ENCODE results near the gene SMIM17.
A peak's percentile ranks its signal among the peaks of the same experiment; 100 is the strongest.
"Not testable (repeated sequence)": the region's sequence is repeated elsewhere in the genome, so short reads cannot be mapped to it uniquely, and the experiment has no call there.

The SMIM17 gene

DNA sequence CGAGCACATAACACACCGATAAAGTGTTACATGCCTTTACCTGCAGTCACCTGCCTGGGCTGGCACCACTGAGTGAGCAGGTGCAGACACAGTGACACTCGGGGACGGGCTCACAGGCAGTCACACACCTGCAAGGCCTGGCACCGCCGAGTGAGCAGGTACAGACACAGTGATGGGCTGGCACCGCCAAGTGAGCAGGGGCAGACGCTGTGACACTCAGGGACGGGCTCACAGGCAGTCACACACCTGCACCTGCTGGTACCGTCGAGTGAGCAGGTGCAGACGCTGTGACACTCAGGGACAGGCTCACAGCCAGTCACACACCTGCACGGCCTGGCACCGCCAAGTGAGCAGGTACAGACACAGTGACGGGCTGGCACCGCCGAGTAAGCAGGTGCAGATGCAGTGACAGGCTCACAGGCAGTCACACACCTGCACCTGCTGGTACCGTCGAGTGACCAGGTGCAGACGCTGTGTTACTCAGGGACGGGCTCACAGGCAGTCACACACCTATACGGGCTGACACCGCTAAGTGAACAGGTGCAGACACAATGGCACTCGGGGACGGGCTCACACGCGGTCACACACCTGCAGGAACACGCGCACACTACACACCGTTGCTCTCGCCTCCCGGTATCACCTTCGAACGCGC, 28.1 kb downstream of the SMIM17 start:
- H3K27ac ChIP-seq (ENCODE audit: low read depth in 2 of 2, low read length in 2 of 2): no peak overlapping the region
- H3K4me3 ChIP-seq (ENCODE audit: low read length in 2 of 2): peak overlapping the region; percentile 83 to 84
- no peaks in the 10 kb centered on the region for H3K36me3 ChIP-seq (ENCODE audit: control insufficient read depth in 2 of 2, insufficient read depth in 2 of 2, low read length in 2 of 2)
- peaks cover 5 to 6% of the 10 kb centered on the region in 2 donors for H3K9me3 ChIP-seq (ENCODE audit: control insufficient read depth in 2 of 2, low read length in 2 of 2)
- H3K27me3 ChIP-seq (ENCODE audit: control insufficient read depth in 2 of 2, insufficient read depth in 2 of 2, low read length in 2 of 2): no peaks in the 10 kb centered on the region
- peak overlapping the region; percentile 60 to 67 for H3K9ac ChIP-seq (ENCODE audit: low read depth in 1 of 2, low read length in 2 of 2)
- H3K4me1 ChIP-seq (ENCODE audit: control insufficient read depth in 2 of 2, insufficient read depth in 2 of 2, low read length in 2 of 2): peaks cover 3 to 5% of the 10 kb centered on the region in 2 donors

DNA sequence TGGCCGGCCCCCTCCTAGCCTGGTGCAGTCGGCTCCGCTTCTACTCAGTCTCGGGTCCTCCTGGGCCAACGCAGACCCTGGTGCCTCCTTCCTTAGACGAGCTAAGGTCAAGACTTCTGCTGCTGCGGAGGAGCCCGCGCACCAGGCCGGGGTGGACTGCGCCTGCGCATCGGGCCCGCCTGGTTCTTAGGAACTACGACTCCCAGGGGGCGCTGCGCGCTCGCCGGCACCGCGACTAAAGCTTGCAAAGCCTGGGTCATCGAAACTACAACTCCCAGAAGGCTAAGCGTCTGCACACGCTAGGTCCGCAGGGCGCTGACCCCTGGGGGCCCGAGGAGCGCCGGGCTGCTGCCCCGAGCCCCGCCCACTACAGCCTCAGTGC, 28.6 kb downstream of the SMIM17 start, which contains the start of gene ZNF835:
TSS of gene ZNF835 (minus strand) at position 145 of the 382 bp plus-strand sequence. CDS start 6,559 bp downstream, outside the sequence.
- peaks cover 5 to 6% of the 10 kb centered on the region in 2 donors for H3K9me3 ChIP-seq (ENCODE audit: control insufficient read depth in 2 of 2, low read length in 2 of 2)
- no peak within 1 kb of the TSS for H3K27ac ChIP-seq (ENCODE audit: low read depth in 2 of 2, low read length in 2 of 2)
- H3K36me3 ChIP-seq (ENCODE audit: control insufficient read depth in 2 of 2, insufficient read depth in 2 of 2, low read length in 2 of 2): no peaks in the 10 kb centered on the region
- H3K4me3 ChIP-seq (ENCODE audit: low read length in 2 of 2): peak within 1 kb of the TSS; percentile 83 to 84
- H3K4me1 ChIP-seq (ENCODE audit: control insufficient read depth in 2 of 2, insufficient read depth in 2 of 2, low read length in 2 of 2): peaks cover 3 to 5% of the 10 kb centered on the region in 2 donors
- H3K9ac ChIP-seq (ENCODE audit: low read depth in 1 of 2, low read length in 2 of 2): peak within 1 kb of the TSS; percentile 60 to 67
- H3K27me3 ChIP-seq (ENCODE audit: control insufficient read depth in 2 of 2, insufficient read depth in 2 of 2, low read length in 2 of 2): no peaks in the 10 kb centered on the region

DNA sequence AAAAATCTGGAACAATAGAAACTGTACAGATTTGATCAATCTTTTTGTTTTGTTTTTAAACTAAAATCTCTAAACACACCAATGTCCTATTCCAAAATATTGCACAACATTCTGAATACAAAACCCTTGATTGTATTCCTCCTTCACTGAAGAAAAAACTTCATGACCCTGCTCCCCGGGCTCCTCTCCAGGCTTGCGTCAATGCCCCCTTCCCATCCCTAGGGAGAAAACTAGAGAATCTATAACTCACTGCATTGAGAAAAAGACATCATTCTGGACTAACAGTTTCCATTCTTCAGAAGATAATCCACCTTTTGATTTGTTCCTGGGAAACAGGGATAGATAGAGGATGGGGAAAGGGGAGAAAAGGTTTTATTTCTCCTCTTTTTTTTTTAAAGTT, 29.7 kb downstream of the SMIM17 start:
- not testable (repeated sequence) for H3K9me3 ChIP-seq (ENCODE audit: control insufficient read depth in 2 of 2, low read length in 2 of 2); H3K9ac ChIP-seq (ENCODE audit: low read depth in 1 of 2, low read length in 2 of 2); H3K27ac ChIP-seq (ENCODE audit: low read depth in 2 of 2, low read length in 2 of 2); H3K36me3 ChIP-seq (ENCODE audit: control insufficient read depth in 2 of 2, insufficient read depth in 2 of 2, low read length in 2 of 2); H3K27me3 ChIP-seq (ENCODE audit: control insufficient read depth in 2 of 2, insufficient read depth in 2 of 2, low read length in 2 of 2); H3K4me1 ChIP-seq (ENCODE audit: control insufficient read depth in 2 of 2, insufficient read depth in 2 of 2, low read length in 2 of 2); H3K4me3 ChIP-seq (ENCODE audit: low read length in 2 of 2)

DNA sequence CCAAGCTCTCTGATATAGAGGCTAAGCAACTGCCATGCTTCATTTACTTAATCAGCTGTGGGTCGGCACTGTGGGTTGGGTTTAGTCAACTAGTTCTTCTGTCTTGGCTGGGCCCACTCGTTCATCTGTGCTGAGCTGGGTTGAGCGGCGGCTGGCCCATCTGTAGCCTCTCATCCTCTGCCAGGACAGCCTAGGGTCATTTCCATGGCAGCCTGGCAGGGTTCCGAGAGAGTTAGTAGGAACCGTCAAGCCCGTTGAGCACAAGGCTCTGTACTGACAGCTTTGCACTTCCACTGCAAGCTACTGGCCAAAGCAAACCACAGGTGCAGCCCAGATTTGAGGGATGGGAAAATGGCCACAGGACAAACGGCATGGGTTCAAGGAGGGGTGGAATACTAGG, 35.2 kb downstream of the SMIM17 start:
- no peaks in the 10 kb centered on the region for H3K4me1 ChIP-seq (ENCODE audit: control insufficient read depth in 2 of 2, insufficient read depth in 2 of 2, low read length in 2 of 2)
- H3K9ac ChIP-seq (ENCODE audit: low read depth in 1 of 2, low read length in 2 of 2): no peak overlapping the region
- H3K27ac ChIP-seq (ENCODE audit: low read depth in 2 of 2, low read length in 2 of 2): no peak overlapping the region
- H3K9me3 ChIP-seq (ENCODE audit: control insufficient read depth in 2 of 2, low read length in 2 of 2): peaks cover 0 to 5% of the 10 kb centered on the region in 2 donors
- no peaks in the 10 kb centered on the region for H3K27me3 ChIP-seq (ENCODE audit: control insufficient read depth in 2 of 2, insufficient read depth in 2 of 2, low read length in 2 of 2)
- H3K4me3 ChIP-seq (ENCODE audit: low read length in 2 of 2): no peak overlapping the region
- H3K36me3 ChIP-seq (ENCODE audit: control insufficient read depth in 2 of 2, insufficient read depth in 2 of 2, low read length in 2 of 2): no peaks in the 10 kb centered on the region

DNA sequence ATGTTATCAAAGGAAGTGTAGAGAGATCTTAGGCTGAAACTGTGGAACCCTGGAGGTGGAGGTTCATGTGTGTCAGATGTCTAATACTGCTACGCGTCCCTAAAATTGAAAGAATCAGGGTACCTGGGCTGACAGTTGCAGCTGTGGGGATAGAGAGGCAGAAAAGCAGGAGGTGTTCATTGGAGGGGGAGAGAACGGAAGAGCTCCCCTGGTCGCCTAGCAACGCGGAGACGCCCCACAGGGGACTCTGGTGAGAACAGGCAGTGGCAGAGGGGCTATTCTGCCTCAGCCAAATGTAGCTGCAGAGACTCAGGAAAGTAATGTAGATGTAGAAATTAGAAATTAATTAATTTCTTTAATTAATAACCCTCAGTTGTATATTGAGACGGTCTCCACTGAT, 38.7 kb downstream of the SMIM17 start:
- Histone ChIP-seq H3K4me3 (ENCODE audit: low read length in 2 of 2) (no peak overlapping the region), H3K9me3 (ENCODE audit: control insufficient read depth in 2 of 2, low read length in 2 of 2) (peaks cover 0 to 5% of the 10 kb centered on the region in 2 donors), H3K4me1 (ENCODE audit: control insufficient read depth in 2 of 2, insufficient read depth in 2 of 2, low read length in 2 of 2) (no peaks in the 10 kb centered on the region), H3K36me3 (ENCODE audit: control insufficient read depth in 2 of 2, insufficient read depth in 2 of 2, low read length in 2 of 2) (no peaks in the 10 kb centered on the region), H3K27me3 (ENCODE audit: control insufficient read depth in 2 of 2, insufficient read depth in 2 of 2, low read length in 2 of 2) (no peaks in the 10 kb centered on the region), H3K9ac (ENCODE audit: low read depth in 1 of 2, low read length in 2 of 2) (no peak overlapping the region), H3K27ac (ENCODE audit: low read depth in 2 of 2, low read length in 2 of 2) (no peak overlapping the region)

DNA sequence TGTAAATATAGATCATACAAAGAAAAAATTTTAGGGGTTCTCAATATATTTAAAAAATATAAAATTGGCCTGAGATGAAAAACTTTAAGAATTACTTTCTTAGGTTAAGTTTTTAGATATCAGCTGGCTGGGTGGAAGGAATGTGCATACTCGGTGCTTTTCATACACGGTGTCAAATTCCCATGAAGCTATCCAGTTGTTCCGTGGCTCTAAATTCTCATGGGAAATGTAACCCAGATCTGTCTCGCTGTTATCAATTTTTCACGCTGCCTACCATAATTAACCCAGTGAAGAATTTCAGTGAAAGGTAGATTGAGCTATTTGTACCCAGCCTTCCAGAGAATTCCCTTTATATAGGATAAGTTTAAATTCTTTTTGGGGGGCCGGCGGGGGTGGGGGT, 40.2 kb downstream of the SMIM17 start:
- no peaks in the 10 kb centered on the region for H3K36me3 ChIP-seq (ENCODE audit: control insufficient read depth in 2 of 2, insufficient read depth in 2 of 2, low read length in 2 of 2)
- no peaks in the 10 kb centered on the region for H3K27me3 ChIP-seq (ENCODE audit: control insufficient read depth in 2 of 2, insufficient read depth in 2 of 2, low read length in 2 of 2)
- no peak overlapping the region for H3K27ac ChIP-seq (ENCODE audit: low read depth in 2 of 2, low read length in 2 of 2)
- peaks cover 0 to 2% of the 10 kb centered on the region in 2 donors for H3K9me3 ChIP-seq (ENCODE audit: control insufficient read depth in 2 of 2, low read length in 2 of 2)
- H3K4me3 ChIP-seq (ENCODE audit: low read length in 2 of 2): no peak overlapping the region
- H3K9ac ChIP-seq (ENCODE audit: low read depth in 1 of 2, low read length in 2 of 2): no peak overlapping the region
- H3K4me1 ChIP-seq (ENCODE audit: control insufficient read depth in 2 of 2, insufficient read depth in 2 of 2, low read length in 2 of 2): no peaks in the 10 kb centered on the region

DNA sequence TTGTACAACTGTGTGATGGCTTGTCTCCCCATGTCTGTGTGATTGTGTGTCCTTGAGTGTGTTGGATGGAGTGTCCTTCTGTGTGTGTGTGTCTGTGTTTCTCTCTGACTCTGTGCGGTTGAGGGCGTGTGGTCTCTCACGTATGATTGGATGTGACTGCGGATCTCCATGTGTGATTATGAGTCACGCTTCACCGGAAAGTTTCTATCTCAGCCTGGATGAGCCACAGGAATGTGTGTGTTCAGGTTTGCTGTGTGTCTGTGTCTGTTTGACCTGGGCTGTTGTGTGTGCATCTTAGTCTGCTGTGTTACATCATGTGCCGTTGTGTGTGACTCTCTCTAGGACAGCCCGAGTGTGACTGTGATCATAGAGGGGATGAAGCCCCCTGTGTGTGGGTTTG, 44.1 kb downstream of the SMIM17 start:
- Histone ChIP-seq H3K4me1 (ENCODE audit: control insufficient read depth in 2 of 2, insufficient read depth in 2 of 2, low read length in 2 of 2) (no peaks in the 10 kb centered on the region), H3K9me3 (ENCODE audit: control insufficient read depth in 2 of 2, low read length in 2 of 2) (peaks cover 0 to 4% of the 10 kb centered on the region in 2 donors), H3K27me3 (ENCODE audit: control insufficient read depth in 2 of 2, insufficient read depth in 2 of 2, low read length in 2 of 2) (no peaks in the 10 kb centered on the region), H3K9ac (ENCODE audit: low read depth in 1 of 2, low read length in 2 of 2) (no peak overlapping the region), H3K4me3 (ENCODE audit: low read length in 2 of 2) (no peak overlapping the region), H3K27ac (ENCODE audit: low read depth in 2 of 2, low read length in 2 of 2) (no peak overlapping the region), H3K36me3 (ENCODE audit: control insufficient read depth in 2 of 2, insufficient read depth in 2 of 2, low read length in 2 of 2) (no peaks in the 10 kb centered on the region)

DNA sequence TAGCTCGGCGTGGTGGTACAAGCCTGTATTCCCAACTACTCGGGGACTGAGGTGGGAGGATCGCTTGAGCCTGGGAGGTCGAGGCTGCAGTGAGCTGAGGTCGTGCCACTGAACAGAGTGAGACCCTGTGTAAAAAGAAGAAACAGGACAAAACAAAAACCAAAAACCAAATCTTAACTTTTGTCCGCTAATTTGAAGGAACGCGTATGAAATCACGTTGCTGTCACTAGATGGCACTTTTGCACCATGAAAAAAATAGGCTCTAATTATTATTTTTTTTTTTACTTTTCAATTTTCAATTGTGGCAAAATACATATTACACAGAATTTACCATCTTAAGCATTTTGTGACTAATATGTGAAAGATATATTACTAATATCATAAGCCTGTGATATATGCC, 46.2 kb downstream of the SMIM17 start:
- no peaks in the 10 kb centered on the region for H3K4me1 ChIP-seq (ENCODE audit: control insufficient read depth in 2 of 2, insufficient read depth in 2 of 2, low read length in 2 of 2)

DNA sequence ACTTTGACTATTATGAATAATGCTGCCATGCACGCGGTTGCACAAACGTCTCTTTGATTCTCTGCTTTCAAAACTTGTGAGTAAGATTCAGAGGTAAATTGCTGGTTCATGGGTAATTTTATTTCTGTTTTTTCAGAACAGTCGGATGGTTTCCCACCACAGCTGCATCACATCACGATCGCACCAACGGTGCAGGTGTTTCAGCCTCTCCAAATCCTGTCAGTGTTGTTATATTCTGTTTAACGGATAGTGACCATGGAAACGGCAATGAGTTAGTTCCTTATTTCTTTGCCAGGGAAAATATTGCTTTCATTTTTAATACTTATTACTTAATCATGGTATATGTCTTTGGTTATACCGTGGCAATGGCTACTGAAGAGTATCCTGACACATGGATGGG, 47.7 kb downstream of the SMIM17 start:
- Histone ChIP-seq H3K36me3 (ENCODE audit: control insufficient read depth in 2 of 2, insufficient read depth in 2 of 2, low read length in 2 of 2) (no peaks in the 10 kb centered on the region), H3K4me3 (ENCODE audit: low read length in 2 of 2) (no peak overlapping the region), H3K9ac (ENCODE audit: low read depth in 1 of 2, low read length in 2 of 2) (no peak overlapping the region), H3K4me1 (ENCODE audit: control insufficient read depth in 2 of 2, insufficient read depth in 2 of 2, low read length in 2 of 2) (no peaks in the 10 kb centered on the region), H3K27ac (ENCODE audit: low read depth in 2 of 2, low read length in 2 of 2) (no peak overlapping the region), H3K9me3 (ENCODE audit: control insufficient read depth in 2 of 2, low read length in 2 of 2) (peaks cover 2 to 4% of the 10 kb centered on the region in 2 donors), H3K27me3 (ENCODE audit: control insufficient read depth in 2 of 2, insufficient read depth in 2 of 2, low read length in 2 of 2) (no peaks in the 10 kb centered on the region)

More for the DNA sequence above, 46.2 kb downstream of the SMIM17 start:
- no peak overlapping the region for H3K9ac ChIP-seq (ENCODE audit: low read depth in 1 of 2, low read length in 2 of 2)
- no peaks in the 10 kb centered on the region for H3K27me3 ChIP-seq (ENCODE audit: control insufficient read depth in 2 of 2, insufficient read depth in 2 of 2, low read length in 2 of 2)
- H3K4me3 ChIP-seq (ENCODE audit: low read length in 2 of 2): no peak overlapping the region
- peaks cover 2 to 4% of the 10 kb centered on the region in 2 donors for H3K9me3 ChIP-seq (ENCODE audit: control insufficient read depth in 2 of 2, low read length in 2 of 2)
- H3K36me3 ChIP-seq (ENCODE audit: control insufficient read depth in 2 of 2, insufficient read depth in 2 of 2, low read length in 2 of 2): no peaks in the 10 kb centered on the region
- no peak overlapping the region for H3K27ac ChIP-seq (ENCODE audit: low read depth in 2 of 2, low read length in 2 of 2)

DNA sequence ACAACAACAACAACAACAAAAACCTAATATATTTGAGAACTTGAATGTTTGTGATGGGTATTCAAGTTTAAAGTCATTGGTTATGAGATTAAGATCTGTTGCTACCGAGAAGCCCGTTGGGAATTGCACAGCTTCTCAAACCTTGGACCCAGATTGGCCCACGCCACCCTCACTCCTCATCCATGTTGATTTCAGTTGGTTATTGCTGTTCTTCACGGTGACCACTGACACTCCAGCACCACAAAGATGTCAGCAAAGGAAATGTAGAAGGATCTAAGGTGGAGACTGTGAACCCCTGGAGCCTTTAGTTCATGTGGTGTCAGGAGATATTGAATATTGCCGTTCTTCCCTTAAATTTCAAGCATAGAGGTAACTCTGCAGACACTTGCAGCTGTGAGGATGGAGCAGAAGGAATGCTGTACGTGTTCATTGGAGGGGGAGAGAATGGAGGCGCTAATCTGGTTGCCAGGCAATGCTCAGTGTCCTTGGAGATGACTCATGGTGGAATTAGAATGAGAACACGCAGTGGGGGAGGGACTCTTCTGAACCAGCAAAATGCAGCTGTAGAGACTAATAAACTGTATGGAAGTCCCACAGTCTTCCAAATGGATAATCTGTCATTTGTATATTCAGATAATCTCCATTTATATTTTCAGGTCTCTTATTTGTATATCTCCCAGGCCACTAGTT, 49.4 kb downstream of the SMIM17 start:
- Histone ChIP-seq H3K36me3 (ENCODE audit: control insufficient read depth in 2 of 2, insufficient read depth in 2 of 2, low read length in 2 of 2) (no peaks in the 10 kb centered on the region), H3K4me1 (ENCODE audit: control insufficient read depth in 2 of 2, insufficient read depth in 2 of 2, low read length in 2 of 2) (no peaks in the 10 kb centered on the region), H3K4me3 (ENCODE audit: low read length in 2 of 2) (no peak overlapping the region), H3K9me3 (ENCODE audit: control insufficient read depth in 2 of 2, low read length in 2 of 2) (peaks cover 2 to 4% of the 10 kb centered on the region in 2 donors), H3K27ac (ENCODE audit: low read depth in 2 of 2, low read length in 2 of 2) (no peak overlapping the region), H3K27me3 (ENCODE audit: control insufficient read depth in 2 of 2, insufficient read depth in 2 of 2, low read length in 2 of 2) (no peaks in the 10 kb centered on the region), H3K9ac (ENCODE audit: low read depth in 1 of 2, low read length in 2 of 2) (no peak overlapping the region)
